A673 (cell line): Measurements from ENCODE around the gene GPR68. TPM values are rescaled to one million over a fixed set of nuclear protein-coding genes. Genes with fewer than 3 reads are reported as not detected.

Source experiments
- BruUV-seq: library from RNA; stranded (reverse); fragments of 400-500 nt; replicated peaks from 2 replicates; lab custom pipeline; 2021; lab: Mats Ljungman, UMichigan
- CTCF ChIA-PET: fragments of 300-600 bp; sonication (Branson Sonifier 250); formaldehyde crosslinking; loops from one replicate; lab custom pipeline; 2022; ENCODE audit warnings: antibody characterized with exemption; lab: Charles Lee
- POLR2A ChIA-PET: fragments of 300-600 bp; sonication (Branson Sonifier 250); formaldehyde crosslinking; loops from one replicate; lab custom pipeline; 2022; ENCODE audit warnings: antibody characterized with exemption; ENCODE audit not compliant: low non-redundant PET; lab: Charles Lee
- DNase-seq: peaks from one replicate; pipeline ENCODE4 v3.0.0-alpha.2; 2015; ENCODE audit warnings: low spot score
- H3K27ac ChIP-seq: fragments of 200-600 bp; sonication (generic); 2 replicates; pipeline ENCODE4 v1.5.1; 2016; ENCODE audit warnings: mixed run types, low read depth, mild to moderate bottlenecking, mixed read lengths, antibody characterized with exemption, low read length; ENCODE audit not compliant: poor library complexity, severe bottlenecking
- H3K27me3 ChIP-seq: fragments of 200-600 bp; sonication (generic); replicated peaks from 2 replicates; pipeline ENCODE4 v1.6.1; 2017; ENCODE audit warnings: mixed run types, low read depth, mild to moderate bottlenecking, mixed read lengths, antibody characterized with exemption, low read length; ENCODE audit not compliant: insufficient read depth, poor library complexity
- H3K36me3 ChIP-seq: fragments of 200-600 bp; sonication (generic); 2 replicates; pipeline ENCODE4 v1.6.1; 2016; ENCODE audit warnings: mixed run types, mild to moderate bottlenecking, mixed read lengths, antibody characterized with exemption, low read length; ENCODE audit not compliant: insufficient read depth, poor library complexity, severe bottlenecking
- H3K4me1 ChIP-seq: fragments of 200-600 bp; sonication (generic); 2 replicates; pipeline ENCODE4 v1.6.1; 2017; ENCODE audit warnings: mixed run types, mild to moderate bottlenecking, mixed read lengths, antibody characterized with exemption, low read length; ENCODE audit not compliant: insufficient read depth, poor library complexity, severe bottlenecking
- H3K4me3 ChIP-seq: fragments of 200-600 bp; sonication (generic); 2 replicates; pipeline ENCODE4 v1.5.1; 2016; ENCODE audit warnings: low read depth, mixed run types, mild to moderate bottlenecking, mixed read lengths, low read length; ENCODE audit not compliant: poor library complexity, severe bottlenecking
- H3K9me3 ChIP-seq: fragments of 200-600 bp; sonication (generic); 2 replicates; pipeline ENCODE4 v1.6.1; 2016; ENCODE audit warnings: mixed run types, low read depth, mild to moderate bottlenecking, mixed read lengths, antibody characterized with exemption, low read length; ENCODE audit not compliant: poor library complexity, severe bottlenecking
- CTCF ChIP-seq: fragments of 300-800, 200-600 bp; sonication (generic); conservative IDR thresholded peaks from 2 replicates; pipeline ENCODE4 v1.5.1; 2017; ENCODE audit warnings: low read depth, mild to moderate bottlenecking, antibody characterized with exemption, low read length, moderate library complexity, mixed read lengths
- EZH2 ChIP-seq: fragments of 200-600 bp; sonication (generic); IDR thresholded peaks from 2 replicates; pipeline ENCODE4 v1.6.1; 2017; ENCODE audit warnings: borderline replicate concordance, low read depth, mild to moderate bottlenecking, mixed read lengths, antibody characterized with exemption, low read length; ENCODE audit not compliant: poor library complexity, severe bottlenecking
- intact Hi-C: fragments of 100-400 bp; cut with micrococcal nuclease; formaldehyde crosslinking; loops from one replicate; pipeline ENCODE4 v1.10.0; 2022; ENCODE audit not compliant: unreplicated experiment
- total RNA-seq: library from RNA; stranded (reverse); gene quantifications from 2 replicates; pipeline ENCODE4 v1.2.3, GENCODE V29; 2021

The GPR68 gene
- total RNA-seq, 1 experiment from 2014 or later: 0.30 TPM

GRCh38 chr14:91232603-91233002, 11.9 kb downstream of the GPR68 start:
- DNase-seq: no peak
- Histone ChIP-seq H3K27ac (no peak overlapping the region), H3K36me3 (no peaks in the 10 kb centered on the region), H3K4me1 (no peaks in the 10 kb centered on the region), H3K9me3 (no peaks in the 10 kb centered on the region), H3K27me3 (no peaks in the 10 kb centered on the region), H3K4me3 (no peak overlapping the region)
- CTCF ChIA-PET: no interaction called here
- intact Hi-C loops: no loop called here
- no TSS peak for BruUV-seq
- no peak for TF ChIP-seq CTCF
- POLR2A ChIA-PET: no interaction called here

GRCh38 chr14:91232052-91232451, 12.5 kb downstream of the GPR68 start:
- BruUV-seq: no TSS peak
- no peak for DNase-seq
- no peak for TF ChIP-seq CTCF
- TF ChIP-seq EZH2: no peak
- intact Hi-C loops: no loop called here
- Histone ChIP-seq H3K4me1 (no peaks in the 10 kb centered on the region), H3K9me3 (no peaks in the 10 kb centered on the region), H3K4me3 (no peak overlapping the region), H3K27ac (no peak overlapping the region), H3K27me3 (no peaks in the 10 kb centered on the region), H3K36me3 (no peaks in the 10 kb centered on the region)
- CTCF ChIA-PET: no interaction called here
- POLR2A ChIA-PET: no interaction called here

- no peak for TF ChIP-seq CTCF
- no peak for TF ChIP-seq EZH2
- BruUV-seq: no TSS peak
- Histone ChIP-seq H3K4me1 (no peaks in the 10 kb centered on the region), H3K36me3 (no peaks in the 10 kb centered on the region), H3K27me3 (no peaks in the 10 kb centered on the region), H3K9me3 (no peaks in the 10 kb centered on the region), H3K27ac (no peak overlapping the region), H3K4me3 (no peak overlapping the region)
- POLR2A ChIA-PET: no interaction called here
- intact Hi-C loops: no loop called here
- DNase-seq: no peak
- CTCF ChIA-PET: no interaction called here
These were observed 13.1 kb downstream of the GPR68 start for GRCh38 chr14:91231446-91231845.
